SH-SY5Y (cell line): Measurements from ENCODE around the gene UBR4.

ENCODE experiments used
- GATA2 ChIP-seq: IDR thresholded peaks from 2 replicates; pipeline ENCODE4 v1.6.1; 2011; ENCODE audit warnings: mild to moderate bottlenecking, low read depth, low read length
- GATA3 ChIP-seq: IDR thresholded peaks from 2 replicates; pipeline ENCODE4 v1.6.1; 2011; ENCODE audit warnings: low read depth, mild to moderate bottlenecking, low read length, moderate library complexity

DNA sequence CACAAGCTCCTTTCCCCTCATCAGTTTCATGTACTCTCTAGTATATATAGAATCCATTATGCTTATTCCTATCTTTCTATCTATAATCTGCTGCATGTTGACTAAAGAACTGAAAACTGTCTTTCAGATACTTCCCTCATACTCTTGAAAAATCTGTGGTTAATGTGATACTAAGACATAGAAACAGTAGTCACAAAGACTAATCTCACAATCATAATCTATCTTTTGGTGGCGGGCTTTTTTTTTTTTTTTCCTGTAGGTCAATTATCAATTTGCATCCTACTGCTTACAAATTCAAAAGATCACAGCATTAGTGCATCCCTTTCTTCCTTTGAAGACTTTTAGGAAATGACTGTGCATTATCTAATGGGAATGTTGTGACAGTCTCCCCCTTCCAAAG, 4.7 kb downstream of the UBR4 start:
- TF ChIP-seq GATA2 (no peak), GATA3 (no peak)
